NCI-H2171 (cell line): ENCODE data around the gene DPH5.
"Not testable (repeated sequence)": the region's sequence is repeated elsewhere in the genome, so short reads cannot be mapped to it uniquely, and the experiment has no call there.

Experiments used
- DNase-seq: peaks from one replicate; lab custom pipeline; 2025; lab: John Stamatoyannopoulos, UW

DPH5 gene

DNA sequence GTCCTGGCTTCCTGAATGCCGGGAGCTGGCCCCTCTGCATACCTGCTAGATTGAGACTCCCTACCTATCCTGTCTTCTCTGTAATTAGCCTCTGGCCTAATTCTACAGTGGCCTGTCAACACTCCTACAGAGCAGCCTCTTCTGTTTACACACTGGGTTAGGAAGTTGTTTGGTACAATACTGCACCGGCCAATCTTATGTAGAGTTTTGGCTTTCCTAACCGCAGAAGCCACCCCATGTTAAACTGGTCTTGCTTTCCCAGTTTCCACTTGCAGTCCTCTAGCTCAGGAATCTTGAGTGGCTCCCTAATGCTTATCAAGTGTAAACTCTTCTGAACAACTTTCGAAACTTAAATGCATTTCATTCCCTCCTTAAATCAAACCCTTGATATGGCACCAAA, 42.8 kb downstream of the DPH5 start:
- no peak for DNase-seq

DNA sequence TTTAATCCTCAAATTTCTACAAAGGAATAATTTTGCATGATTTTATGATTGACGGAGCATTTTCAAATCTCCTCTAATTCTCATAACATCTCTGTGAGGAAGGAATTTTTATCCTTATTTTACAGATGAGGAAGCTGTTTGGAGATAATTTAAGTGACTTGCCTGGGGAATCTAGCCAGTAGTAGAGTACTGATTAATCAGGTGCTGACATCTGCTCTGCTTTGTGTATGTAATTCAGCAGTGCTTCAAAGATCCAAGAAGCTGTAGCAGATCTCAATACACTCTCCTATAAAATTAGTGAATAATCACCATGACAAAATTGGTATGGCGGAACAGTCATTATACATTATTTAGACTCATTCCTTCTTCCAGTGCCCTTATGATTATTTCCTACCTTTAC, 46.0 kb downstream of the DPH5 start:
- no peak for DNase-seq

DNA sequence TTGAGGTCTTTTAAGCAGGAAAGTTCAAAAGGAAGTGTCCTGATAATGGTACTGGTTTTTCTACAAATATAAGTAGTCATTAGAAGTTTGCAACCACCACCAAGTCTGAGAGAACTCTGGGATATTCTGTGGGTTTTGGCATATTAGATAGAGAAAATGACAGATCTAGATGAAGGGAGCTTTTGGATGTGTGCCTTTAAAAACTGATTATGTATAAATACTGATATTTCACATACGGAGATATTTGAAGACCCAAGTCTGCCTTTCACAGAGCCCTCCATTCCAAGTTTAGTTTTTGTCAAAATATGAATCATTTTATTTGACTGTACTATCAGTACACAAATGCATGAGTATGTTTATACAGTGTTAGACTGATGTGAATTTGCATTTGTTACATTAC, 48.6 kb downstream of the DPH5 start:
- no peak for DNase-seq

DNA sequence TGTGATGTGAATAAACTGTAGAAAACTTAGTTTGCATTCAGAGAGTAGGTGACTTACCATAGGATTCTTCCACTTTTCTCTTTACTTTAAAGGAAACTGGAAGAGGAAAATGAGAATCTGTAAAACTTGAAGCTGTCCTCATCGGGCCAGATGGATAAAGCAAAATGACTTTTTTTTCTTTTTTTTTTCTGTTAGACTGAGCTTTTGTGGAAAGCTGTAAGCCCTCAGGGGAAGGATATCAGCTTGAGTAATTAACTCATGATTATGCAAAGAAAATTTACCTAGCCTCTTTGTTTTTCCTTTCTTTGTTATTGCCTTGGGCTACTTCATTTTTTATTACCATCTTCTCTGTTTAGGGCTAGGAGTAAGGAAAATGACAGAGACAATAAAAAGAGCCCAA, 53.4 kb downstream of the DPH5 start:
- DNase-seq, result no peak

- no peak for DNase-seq
Measured at GRCh38 chr1:100971021-100971420, 54.6 kb downstream of the DPH5 start.

- no peak for DNase-seq
Measured at GRCh38 chr1:100969327-100969726, 56.3 kb downstream of the DPH5 start.

GRCh38 chr1:100968621-100969020, 57.0 kb downstream of the DPH5 start:
- DNase-seq, result no peak

DNA sequence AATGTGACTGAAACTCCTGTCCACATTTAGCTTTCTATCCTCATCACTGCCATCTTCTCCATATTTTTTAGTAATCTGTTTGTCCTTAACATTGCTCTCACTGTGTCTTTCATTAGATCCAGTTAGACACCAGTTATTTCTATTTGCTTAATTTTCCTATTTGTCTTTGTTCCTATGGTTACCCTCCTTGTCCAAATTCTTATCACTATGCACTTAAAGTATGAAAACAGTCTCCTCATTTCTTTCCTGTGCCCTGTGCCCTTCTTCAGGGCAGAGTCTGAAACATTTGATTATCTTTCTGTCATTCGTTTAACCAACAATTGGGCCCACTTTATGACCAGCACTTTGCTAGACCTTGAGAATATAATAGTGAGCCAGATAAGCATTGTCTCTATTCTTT, 65.5 kb downstream of the DPH5 start:
- DNase-seq, result no peak

DNA sequence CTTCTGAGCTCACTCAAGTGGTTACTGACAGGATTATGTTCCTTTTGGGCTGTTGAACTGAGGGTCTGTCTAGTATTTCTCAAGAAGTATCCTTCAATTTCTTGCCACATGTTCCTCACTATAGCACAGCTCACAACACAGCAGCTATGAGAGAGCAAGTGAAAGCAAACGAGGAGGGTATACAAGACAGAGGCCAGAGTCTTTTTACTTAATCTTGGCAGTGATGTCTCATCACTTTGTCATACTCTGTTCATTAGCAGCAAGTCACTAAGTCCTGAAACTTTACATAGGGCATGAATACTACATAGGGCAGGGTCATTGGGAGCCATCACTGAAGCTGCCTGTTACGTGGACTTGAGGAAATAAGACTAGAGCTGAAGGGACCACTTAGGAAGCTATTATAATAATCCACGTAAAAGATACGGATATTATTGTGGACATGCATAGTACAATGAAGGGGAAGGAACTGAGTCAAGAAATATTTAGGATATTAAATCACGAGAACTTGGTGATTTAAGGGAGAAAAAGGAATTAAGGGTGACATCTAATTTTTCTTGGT, 66.0 kb downstream of the DPH5 start:
- DNase-seq, result no peak

- DNase-seq, result no peak
Measured at GRCh38 chr1:100955322-100955721, 70.3 kb downstream of the DPH5 start.

- no peak for DNase-seq
Measured at GRCh38 chr1:100953960-100954730, 71.4 kb downstream of the DPH5 start.

GRCh38 chr1:100952970-100953369, 72.6 kb downstream of the DPH5 start:
- DNase-seq, result not testable (repeated sequence)

- no peak for DNase-seq
Measured at GRCh38 chr1:100952104-100952745, 73.4 kb downstream of the DPH5 start.

GRCh38 chr1:100950781-100951180, 74.8 kb downstream of the DPH5 start:
- no peak for DNase-seq

- DNase-seq, result no peak
Measured at GRCh38 chr1:100950337-100950736, 75.2 kb downstream of the DPH5 start.

DNA sequence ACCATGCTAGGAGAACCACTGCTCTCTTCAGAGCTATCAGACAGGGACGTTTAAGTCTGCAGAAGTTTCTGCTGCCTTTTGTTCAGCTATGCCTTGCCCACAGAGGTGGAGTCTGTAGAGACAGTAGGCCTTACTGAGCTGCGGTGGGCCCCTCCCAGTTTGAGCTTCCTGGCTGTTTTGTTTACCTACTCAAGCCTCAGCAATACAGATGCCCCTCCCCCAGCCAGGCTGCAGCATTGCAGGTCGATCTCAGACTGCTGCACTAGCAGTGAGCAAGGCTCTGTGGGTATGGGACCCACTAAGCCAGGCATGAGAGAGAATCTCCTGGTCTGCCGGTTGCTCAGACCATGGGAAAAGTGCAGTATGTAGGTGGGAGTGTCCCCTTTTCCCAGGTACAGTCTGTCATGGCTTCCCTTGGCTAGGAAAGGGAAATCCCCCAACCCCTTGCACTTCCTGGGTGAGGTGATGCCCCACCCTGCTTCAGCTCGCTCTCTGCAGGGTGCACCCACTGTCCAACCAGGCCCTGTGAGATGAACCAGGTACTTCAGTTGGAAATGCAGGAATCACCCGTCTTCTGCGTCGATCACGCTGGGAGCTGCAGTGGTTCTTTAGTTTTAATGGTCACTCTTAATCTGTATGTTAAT, 75.9 kb downstream of the DPH5 start:
- DNase-seq, result not testable (repeated sequence)

DNA sequence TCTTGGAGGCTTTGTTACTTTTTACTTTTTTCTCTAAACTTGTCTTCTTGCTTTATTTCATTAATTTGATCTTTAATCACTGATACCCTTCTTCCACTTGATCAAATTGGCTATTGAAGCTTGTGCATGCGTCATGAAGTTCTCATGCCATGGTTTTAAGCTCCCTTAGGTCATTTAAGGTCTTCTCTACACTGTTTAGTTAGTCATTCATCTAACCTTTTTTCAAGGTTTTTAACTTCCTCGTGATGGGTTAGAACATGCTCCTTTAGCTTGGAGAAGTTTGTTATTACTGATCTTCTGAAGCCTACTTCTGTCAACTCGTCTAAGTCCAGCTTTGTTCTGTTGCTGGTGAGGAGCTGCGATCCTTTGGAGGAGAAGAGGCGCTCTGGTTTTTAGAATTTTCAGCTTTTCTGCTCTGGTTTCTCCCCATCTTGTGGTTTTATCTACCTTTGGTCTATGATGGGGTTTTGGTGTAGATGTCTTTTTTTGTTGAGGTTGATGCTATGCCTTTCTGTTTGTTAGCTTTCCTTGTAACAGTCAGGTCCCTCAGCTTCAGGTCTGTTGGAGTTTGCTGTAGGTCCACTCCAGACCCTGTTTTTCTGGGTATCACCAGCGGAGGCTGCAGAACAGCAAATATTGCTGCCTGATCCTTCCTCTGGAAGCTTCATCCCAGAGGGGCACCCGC, 76.7 kb downstream of the DPH5 start:
- DNase-seq, result not testable (repeated sequence)

DNA sequence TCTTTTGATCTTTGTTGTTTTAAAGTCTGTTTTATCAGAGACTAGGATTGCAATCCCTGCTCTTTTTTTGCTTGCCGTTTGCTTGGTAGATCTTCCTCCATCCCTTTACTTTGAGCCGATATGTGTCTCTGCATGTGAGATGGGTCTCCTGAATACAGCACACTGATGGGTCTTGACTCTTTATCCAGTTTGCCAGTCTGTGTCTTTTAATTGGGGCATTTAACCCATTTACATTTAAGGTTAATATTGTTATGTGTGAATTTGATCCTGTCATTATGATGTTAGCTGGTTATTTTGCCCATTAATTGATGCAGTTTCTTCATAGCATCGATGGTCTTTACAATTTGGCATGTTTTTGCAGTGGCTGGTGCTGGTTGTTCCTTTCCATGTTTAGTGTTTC, 77.8 kb downstream of the DPH5 start:
- not testable (repeated sequence) for DNase-seq

DNA sequence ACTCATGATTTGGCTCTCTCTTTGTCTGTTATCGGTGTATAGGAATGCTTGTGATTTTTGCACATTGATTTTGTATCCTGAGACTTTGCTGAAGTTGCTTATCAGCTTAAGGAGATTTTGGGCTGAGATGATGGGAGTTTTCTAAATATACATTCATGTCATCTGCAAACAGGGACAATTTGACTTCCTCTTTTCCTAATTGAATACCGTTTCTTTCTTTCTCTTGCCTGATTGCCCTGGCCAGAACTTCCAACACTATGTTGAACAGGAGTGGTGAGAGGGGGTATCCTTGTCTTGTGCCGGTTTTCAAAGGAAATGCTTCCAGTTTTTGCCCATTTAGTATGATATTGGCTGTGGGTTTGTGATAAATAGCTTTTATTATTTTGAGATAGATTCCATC, 79.5 kb downstream of the DPH5 start:
- not testable (repeated sequence) for DNase-seq

GRCh38 chr1:100943533-100943932, 82.1 kb downstream of the DPH5 start:
- no peak for DNase-seq

- no peak for DNase-seq
Measured at GRCh38 chr1:100942304-100943046, 83.1 kb downstream of the DPH5 start.
